Cardiac muscle cell (in vitro differentiated cells and primary cell): ENCODE results near the gene OR11A1. TPM values are rescaled to one million over a fixed set of nuclear protein-coding genes. Genes with fewer than 3 reads are reported as not detected.
"Not testable (repeated sequence)": the region's sequence is repeated elsewhere in the genome, so short reads cannot be mapped to it uniquely, and the experiment has no call there.

ENCODE experiments used
- DNase-seq, 2 donors: peaks; one replicate each; pipeline versions ENCODE4 v3.0.0 to v3.0.0-alpha.2; 2010 to 2017; ENCODE audit warnings: low read depth in 1 of 2, low spot score in 1 of 2
- H3K27ac ChIP-seq: fragments of 200-600 bp; sonication (generic); 2 replicates; pipeline ENCODE4 v1.5.1; 2016
- H3K27me3 ChIP-seq: fragments of 200-600 bp; sonication (generic); 2 replicates; pipeline ENCODE4 v1.6.0; 2016; ENCODE audit warnings: control low read depth
- H3K36me3 ChIP-seq: fragments of 200-600 bp; sonication (generic); 2 replicates; pipeline ENCODE4 v1.5.1; 2016; ENCODE audit warnings: control low read depth
- H3K4me1 ChIP-seq: fragments of 200-600 bp; sonication (generic); 2 replicates; pipeline ENCODE4 v1.8.1; 2017; ENCODE audit warnings: low read depth, mild to moderate bottlenecking, mixed run types
- H3K4me3 ChIP-seq: fragments of 200-600 bp; sonication (generic); 2 replicates; pipeline ENCODE4 v1.5.1; 2016; ENCODE audit warnings: mild to moderate bottlenecking
- H3K9me3 ChIP-seq: fragments of 200-600 bp; sonication (generic); 2 replicates; pipeline ENCODE4 v1.5.1; 2017; ENCODE audit warnings: low read depth, mild to moderate bottlenecking, control low read depth
- CTCF ChIP-seq: IDR thresholded peaks from 2 replicates; pipeline ENCODE4 v1.5.1; 2012; ENCODE audit warnings: low read depth, mild to moderate bottlenecking, low read length
- polyA plus RNA-seq: library from polyadenylated mRNA; unstranded; fragments of >200 nt; fragmentation: Nextera tagmentation; extraction: Ambion mirVana; gene quantifications from 2 replicates; pipeline ENCODE4 v1.2.1, GENCODE V29; 2016
- total RNA-seq: library from RNA; depleted of rRNA; stranded (reverse); fragments of >200 nt; gene quantifications from 2 replicates; pipeline ENCODE4 v1.2.3, GENCODE V29; 2016

The OR11A1 gene
- total and polyA plus RNA-seq, 2 experiments from 2014 or later: not detected

- Histone ChIP-seq H3K9me3 (no peaks in the 10 kb centered on the region), H3K27ac (no peak overlapping the region), H3K4me1 (no peaks in the 10 kb centered on the region), H3K36me3 (no peaks in the 10 kb centered on the region), H3K27me3 (no peaks in the 10 kb centered on the region), H3K4me3 (no peak overlapping the region)
- no peak for TF ChIP-seq CTCF
- no peak for DNase-seq
Measured at GRCh38 chr6:29442719-29443118, 14.2 kb downstream of the OR11A1 start.

GRCh38 chr6:29439006-29439405 lies 17.9 kb downstream of the OR11A1 start, which contains the start of gene OR10C1:
Gene OR10C1, plus strand, starts transcription at chr6:29439306. Its CDS starts 710 bp downstream, at chr6:29440016.
- Histone ChIP-seq H3K4me3 (no peak within 1 kb of the TSS), H3K36me3 (no peaks in the 10 kb centered on the region), H3K27ac (no peak within 1 kb of the TSS), H3K9me3 (no peaks in the 10 kb centered on the region), H3K4me1 (no peaks in the 10 kb centered on the region), H3K27me3 (no peaks in the 10 kb centered on the region)
- no peak for TF ChIP-seq CTCF
- no peak for DNase-seq

GRCh38 chr6:29436730-29437129 lies 20.1 kb downstream of the OR11A1 start:
- H3K27me3 ChIP-seq, H3K4me3 ChIP-seq, H3K36me3 ChIP-seq, H3K4me1 ChIP-seq, H3K27ac ChIP-seq, DNase-seq, H3K9me3 ChIP-seq: not testable (repeated sequence)

GRCh38 chr6:29426654-29427053 lies 30.2 kb downstream of the OR11A1 start:
- Histone ChIP-seq H3K27me3 (no peaks in the 10 kb centered on the region), H3K4me1 (no peaks in the 10 kb centered on the region), H3K4me3 (no peak overlapping the region), H3K27ac (no peak overlapping the region), H3K9me3 (no peaks in the 10 kb centered on the region), H3K36me3 (no peaks in the 10 kb centered on the region)
- TF ChIP-seq CTCF: no peak
- DNase-seq: no peak

- H3K9me3 ChIP-seq: no peaks in the 10 kb centered on the region
- H3K36me3 ChIP-seq: no peaks in the 10 kb centered on the region
- H3K4me3 ChIP-seq: no peak overlapping the region
- DNase-seq: no peak
- no peaks in the 10 kb centered on the region for H3K27me3 ChIP-seq
- no peaks in the 10 kb centered on the region for H3K4me1 ChIP-seq
- no peak for TF ChIP-seq CTCF
- no peak overlapping the region for H3K27ac ChIP-seq
Measured at GRCh38 chr6:29425075-29425474, 31.8 kb downstream of the OR11A1 start.

- Histone ChIP-seq H3K36me3 (no peaks in the 10 kb centered on the region), H3K27ac (no peak overlapping the region), H3K9me3 (no peaks in the 10 kb centered on the region), H3K27me3 (no peaks in the 10 kb centered on the region), H3K4me3 (no peak overlapping the region), H3K4me1 (no peaks in the 10 kb centered on the region)
- TF ChIP-seq CTCF: no peak
- DNase-seq: no peak
Measured at GRCh38 chr6:29424575-29424974, 32.3 kb downstream of the OR11A1 start.
